ENCODE measurements around the gene KIR2DL1. TPM values are rescaled to one million over a fixed set of nuclear protein-coding genes. Genes with fewer than 3 reads are reported as not detected.
"Not testable (repeated sequence)": the region's sequence is repeated elsewhere in the genome, so short reads cannot be mapped to it uniquely, and the experiment has no call there.

The KIR2DL1 gene
- polyA plus RNA-seq (ENCODE audit: insufficient read length in 4 of 4): not detected

- DNase-seq (ENCODE audit: low read depth in 4 of 4, low spot score in 2 of 4): not testable (repeated sequence)
These were observed at the start of gene KIR2DL1 for GRCh38 chr19:54769646-54770045. Gene KIR2DL1, plus strand, starts transcription at chr19:54769793. Its CDS starts 58 bp downstream, at chr19:54769851.

DNA sequence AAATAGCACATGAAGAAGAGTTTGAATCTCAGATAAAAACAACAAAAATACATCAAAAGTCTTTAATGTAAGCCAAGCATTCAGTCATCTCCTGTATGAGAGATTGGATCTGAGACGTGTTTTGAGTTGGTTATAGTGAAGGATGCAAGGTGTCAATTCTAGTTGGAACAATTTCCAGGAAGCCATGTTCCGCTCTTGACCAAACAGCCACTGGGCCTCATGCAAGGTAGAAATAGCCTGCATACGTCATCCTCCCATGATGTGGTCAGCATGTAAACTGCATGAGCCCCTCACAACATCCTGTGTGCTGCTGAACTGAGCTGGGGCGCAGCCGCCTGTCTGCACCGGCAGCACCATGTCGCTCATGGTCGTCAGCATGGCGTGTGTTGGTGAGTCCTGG lies 45.5 kb upstream of the KIR2DL1 start, which contains the start of gene KIR3DL3:
Gene KIR3DL3, plus strand, starts transcription at position 301 of the 400 bp plus-strand sequence. Its CDS starts 55 bp downstream, at position 356.
- no peak for DNase-seq (ENCODE audit: low read depth in 4 of 4, low spot score in 2 of 4)

GRCh38 chr19:54724644-54725043 lies 44.9 kb upstream of the KIR2DL1 start:
- no peak for DNase-seq (ENCODE audit: low read depth in 4 of 4, low spot score in 2 of 4)

GRCh38 chr19:54725321-54725720 lies 44.3 kb upstream of the KIR2DL1 start:
- no peak for DNase-seq (ENCODE audit: low read depth in 4 of 4, low spot score in 2 of 4)

DNA sequence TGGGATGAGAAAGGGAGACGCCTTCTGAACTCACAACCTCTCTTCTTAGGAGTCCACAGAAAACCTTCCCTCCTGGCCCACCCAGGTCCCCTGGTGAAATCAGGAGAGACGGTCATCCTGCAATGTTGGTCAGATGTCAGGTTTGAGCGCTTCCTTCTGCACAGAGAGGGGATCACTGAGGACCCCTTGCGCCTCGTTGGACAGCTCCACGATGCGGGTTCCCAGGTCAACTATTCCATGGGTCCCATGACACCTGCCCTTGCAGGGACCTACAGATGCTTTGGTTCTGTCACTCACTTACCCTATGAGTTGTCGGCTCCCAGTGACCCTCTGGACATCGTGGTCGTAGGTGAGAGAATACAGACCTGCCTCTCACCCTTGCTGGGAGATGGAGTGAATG lies 42.0 kb upstream of the KIR2DL1 start:
- no peak for DNase-seq (ENCODE audit: low read depth in 4 of 4, low spot score in 2 of 4)

DNA sequence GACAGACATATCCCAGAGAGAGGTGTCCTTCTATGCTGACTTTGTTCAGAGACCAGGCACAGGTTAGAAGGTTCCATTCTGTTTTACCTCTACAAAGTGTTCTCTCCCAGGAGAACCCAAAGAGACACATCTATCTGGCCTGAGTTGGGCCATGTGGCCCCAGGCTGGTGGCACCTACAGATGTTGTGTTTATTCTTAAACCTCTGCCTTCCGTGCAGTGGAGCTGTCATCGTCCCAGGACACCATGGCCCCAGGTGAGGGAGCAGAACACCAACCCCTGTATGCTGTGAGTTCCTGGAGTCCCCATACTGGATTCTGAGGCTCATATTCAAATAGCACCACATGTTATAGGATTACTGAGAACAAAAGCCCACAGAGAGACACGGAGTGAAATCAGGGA lies 41.4 kb upstream of the KIR2DL1 start:
- DNase-seq (ENCODE audit: low read depth in 4 of 4, low spot score in 2 of 4): no peak

DNA sequence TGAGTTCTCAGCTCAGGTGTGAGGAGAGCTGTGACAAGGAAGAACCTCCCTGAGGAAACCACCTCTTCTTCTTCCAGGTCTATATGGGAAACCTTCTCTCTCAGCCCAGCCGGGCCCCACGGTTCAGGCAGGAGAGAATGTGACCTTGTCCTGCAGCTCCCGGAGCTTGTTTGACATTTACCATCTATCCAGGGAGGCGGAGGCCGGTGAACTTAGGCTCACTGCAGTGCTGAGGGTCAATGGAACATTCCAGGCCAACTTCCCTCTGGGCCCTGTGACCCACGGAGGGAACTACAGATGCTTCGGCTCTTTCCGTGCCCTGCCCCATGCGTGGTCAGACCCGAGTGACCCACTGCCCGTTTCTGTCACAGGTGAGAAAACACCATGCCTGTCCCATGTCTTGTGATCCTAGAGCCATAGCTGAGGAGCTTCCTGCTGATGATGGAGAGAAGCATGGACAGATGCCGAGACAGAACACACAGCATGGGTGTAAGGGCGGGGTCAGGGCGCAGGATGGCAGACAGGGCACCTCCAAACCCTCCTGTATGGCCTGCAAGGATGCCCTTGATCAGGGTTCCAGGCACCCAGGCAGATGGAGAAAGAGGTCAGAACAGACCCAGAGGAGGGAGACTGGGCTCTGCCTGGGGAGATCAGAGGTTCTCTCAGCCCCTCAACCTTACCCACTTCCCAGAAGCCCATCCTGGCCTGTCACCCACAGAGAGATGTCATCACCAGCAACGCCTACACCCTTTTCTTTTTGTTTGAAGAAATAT lies 40.0 kb upstream of the KIR2DL1 start:
- DNase-seq (ENCODE audit: low read depth in 4 of 4, low spot score in 2 of 4): no peak

DNA sequence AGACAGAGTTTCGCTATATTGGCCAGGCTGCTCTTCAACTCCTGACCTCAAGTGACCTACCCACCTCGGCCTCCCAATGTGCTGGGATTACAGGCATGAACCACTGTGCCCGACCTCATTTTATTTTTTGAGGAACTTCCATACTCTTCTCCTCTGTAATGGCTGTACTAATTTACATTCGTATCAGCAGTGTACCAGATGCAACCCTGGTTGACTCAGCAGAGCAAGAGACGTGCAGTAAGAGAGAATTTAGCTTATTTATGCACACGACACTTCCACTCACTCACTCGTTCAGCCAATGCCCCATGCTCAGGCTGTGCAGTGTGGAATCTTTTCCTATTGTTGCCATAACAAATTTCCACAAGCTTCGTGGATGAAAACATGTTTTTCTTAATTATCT lies 38.4 kb upstream of the KIR2DL1 start:
- DNase-seq (ENCODE audit: low read depth in 4 of 4, low spot score in 2 of 4): no peak

DNA sequence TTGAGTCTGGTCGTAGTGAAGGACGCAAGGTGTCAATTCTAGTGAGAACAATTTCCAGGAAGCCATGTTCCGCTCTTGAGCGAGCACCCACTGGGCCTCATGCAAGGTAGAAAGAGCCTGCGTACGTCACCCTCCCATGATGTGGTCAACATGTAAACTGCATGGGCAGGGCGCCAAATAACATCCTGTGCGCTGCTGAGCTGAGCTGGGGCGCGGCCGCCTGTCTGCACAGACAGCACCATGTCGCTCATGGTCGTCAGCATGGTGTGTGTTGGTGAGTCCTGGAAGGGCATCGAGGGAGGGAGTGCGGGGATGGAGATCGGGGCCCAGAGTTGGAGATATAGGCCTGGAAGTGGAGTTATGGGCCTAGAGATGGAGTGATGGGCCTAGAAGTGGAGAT lies 31.3 kb upstream of the KIR2DL1 start, which contains the start of gene KIR2DL3:
Gene KIR2DL3, plus strand, starts transcription at position 208 of the 400 bp plus-strand sequence. Its CDS starts 33 bp downstream, at position 241.
- DNase-seq (ENCODE audit: low read depth in 4 of 4, low spot score in 2 of 4): not testable (repeated sequence)

DNA sequence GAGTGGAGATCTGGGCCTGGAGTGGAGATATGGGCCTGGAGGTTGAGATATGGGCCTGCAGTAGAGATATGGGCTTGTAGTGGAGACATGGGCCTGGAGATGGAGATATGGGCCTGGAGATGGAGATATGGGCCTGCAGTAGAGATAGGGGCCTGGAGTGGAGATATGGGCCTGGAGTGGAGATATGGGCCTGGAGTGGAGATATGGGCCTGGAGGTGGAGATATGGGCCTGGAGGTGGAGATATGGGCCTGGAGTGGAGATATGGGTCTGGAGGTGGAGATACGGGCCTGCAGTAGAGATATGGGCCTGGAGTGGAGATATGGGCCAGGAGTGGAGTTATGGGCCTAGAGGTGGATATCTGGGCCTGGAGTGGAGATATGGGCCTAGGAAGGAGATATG lies 30.9 kb upstream of the KIR2DL1 start:
- DNase-seq (ENCODE audit: low read depth in 4 of 4, low spot score in 2 of 4): no peak

GRCh38 chr19:54739587-54740497 lies 29.8 kb upstream of the KIR2DL1 start:
- no peak for DNase-seq (ENCODE audit: low read depth in 4 of 4, low spot score in 2 of 4)

GRCh38 chr19:54741950-54742349 lies 27.6 kb upstream of the KIR2DL1 start:
- DNase-seq (ENCODE audit: low read depth in 4 of 4, low spot score in 2 of 4): not testable (repeated sequence)

DNA sequence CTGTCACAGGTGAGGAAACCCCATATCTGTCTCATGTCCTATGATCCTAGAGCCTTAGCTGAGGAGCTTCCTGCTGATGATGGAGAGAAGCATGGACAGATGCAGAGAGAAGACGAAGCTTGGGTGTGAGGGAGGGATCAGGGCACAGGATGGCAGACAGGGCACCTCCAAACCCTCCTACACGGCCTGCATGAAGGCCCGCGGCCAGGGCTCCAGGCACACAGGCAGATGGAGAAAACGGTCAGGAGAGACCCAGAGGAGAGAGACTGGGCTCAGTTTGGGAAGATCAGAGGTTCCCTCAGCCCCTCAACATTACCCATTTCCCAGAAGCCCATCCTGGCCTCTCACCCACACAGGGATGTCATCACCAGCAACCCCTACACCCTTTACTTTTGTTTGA lies 25.5 kb upstream of the KIR2DL1 start:
- DNase-seq (ENCODE audit: low read depth in 4 of 4, low spot score in 2 of 4): not testable (repeated sequence)

DNA sequence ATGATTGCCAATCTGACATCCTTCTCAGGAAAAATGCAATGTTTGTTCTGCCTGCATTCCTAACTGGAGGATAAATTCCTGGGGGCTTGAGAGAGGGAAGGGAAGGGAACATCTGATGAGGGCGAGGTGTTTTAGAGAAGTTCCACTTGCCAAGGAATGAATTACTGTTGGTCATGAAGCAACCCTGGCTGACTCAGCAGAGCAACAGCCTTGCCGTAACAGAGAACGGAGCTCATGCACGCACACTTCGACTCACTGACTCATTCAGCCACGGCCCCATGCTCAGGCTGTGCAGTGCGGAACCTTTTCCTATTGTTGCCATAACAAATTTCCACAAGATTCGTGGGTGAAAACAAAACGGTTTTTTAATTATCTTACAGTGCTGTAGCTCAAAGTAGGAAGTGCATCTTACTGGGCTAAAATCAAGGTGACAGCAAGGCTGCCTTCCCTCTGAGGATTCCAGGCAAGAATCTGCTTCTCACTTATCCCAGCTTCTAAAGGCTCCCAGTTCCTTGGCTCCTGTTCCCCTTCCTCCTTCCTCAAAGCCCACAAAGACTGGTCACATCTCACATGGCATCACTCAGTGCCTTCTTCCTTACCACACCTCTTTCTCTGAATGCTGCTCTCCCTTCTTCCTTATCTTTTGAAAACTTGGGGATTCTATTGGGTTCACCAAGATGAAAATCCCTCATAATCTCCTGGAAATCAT lies 21.8 kb upstream of the KIR2DL1 start:
- DNase-seq (ENCODE audit: low read depth in 4 of 4, low spot score in 2 of 4): not testable (repeated sequence)

DNA sequence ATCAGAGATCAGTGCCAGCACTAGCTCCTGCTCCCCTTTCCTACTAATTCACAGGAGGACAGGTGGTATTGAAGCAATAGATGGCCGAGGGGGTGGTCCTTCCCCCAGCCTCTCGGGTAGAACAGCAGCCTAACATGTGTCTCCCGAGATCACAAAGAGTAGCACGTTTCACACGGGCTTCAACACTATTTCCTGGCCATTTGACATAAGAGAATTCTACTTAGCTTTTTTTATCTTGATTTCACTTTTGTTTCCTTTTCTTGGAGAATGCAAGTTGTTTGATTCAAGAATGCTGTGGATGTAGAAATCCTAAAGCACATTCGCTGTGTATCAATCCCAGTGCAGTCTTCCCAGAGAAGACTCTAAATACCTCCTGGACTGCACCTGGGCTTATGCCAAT lies 19.3 kb upstream of the KIR2DL1 start:
- DNase-seq (ENCODE audit: low read depth in 4 of 4, low spot score in 2 of 4): not testable (repeated sequence)

GRCh38 chr19:54756204-54757110 lies 13.1 kb upstream of the KIR2DL1 start:
- DNase-seq (ENCODE audit: low read depth in 4 of 4, low spot score in 2 of 4): not testable (repeated sequence)

DNA sequence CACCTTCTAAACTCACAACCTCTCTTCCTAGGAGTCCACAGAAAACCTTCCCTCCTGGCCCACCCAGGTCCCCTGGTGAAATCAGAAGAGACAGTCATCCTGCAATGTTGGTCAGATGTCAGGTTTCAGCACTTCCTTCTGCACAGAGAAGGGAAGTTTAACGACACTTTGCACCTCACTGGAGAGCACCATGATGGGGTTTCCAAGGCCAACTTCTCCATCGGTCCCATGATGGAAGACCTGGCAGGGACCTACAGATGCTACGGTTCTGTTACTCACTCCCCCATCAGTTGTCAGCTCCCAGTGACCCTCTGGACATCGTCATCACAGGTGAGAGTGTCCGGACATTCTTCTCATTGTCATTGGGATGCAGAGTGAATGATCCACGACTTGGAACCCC lies 11.0 kb upstream of the KIR2DL1 start:
- not testable (repeated sequence) for DNase-seq (ENCODE audit: low read depth in 4 of 4, low spot score in 2 of 4)

- not testable (repeated sequence) for DNase-seq (ENCODE audit: low read depth in 4 of 4, low spot score in 2 of 4)
These were observed 5.4 kb upstream of the KIR2DL1 start for GRCh38 chr19:54764219-54764618.

GRCh38 chr19:54766464-54766863 lies 3.1 kb upstream of the KIR2DL1 start:
- DNase-seq (ENCODE audit: low read depth in 4 of 4, low spot score in 2 of 4): not testable (repeated sequence)
